Cerebellar cortex (tissue), 1 donor: ENCODE data around the gene MYL4.
"Not testable (repeated sequence)": the region's sequence is repeated elsewhere in the genome, so short reads cannot be mapped to it uniquely, and the experiment has no call there.

Experiments
- DNase-seq: peaks from one replicate; pipeline ENCODE4 v3.0.0-alpha.2; 2015; ENCODE audit warnings: low spot score

Gene MYL4

DNA sequence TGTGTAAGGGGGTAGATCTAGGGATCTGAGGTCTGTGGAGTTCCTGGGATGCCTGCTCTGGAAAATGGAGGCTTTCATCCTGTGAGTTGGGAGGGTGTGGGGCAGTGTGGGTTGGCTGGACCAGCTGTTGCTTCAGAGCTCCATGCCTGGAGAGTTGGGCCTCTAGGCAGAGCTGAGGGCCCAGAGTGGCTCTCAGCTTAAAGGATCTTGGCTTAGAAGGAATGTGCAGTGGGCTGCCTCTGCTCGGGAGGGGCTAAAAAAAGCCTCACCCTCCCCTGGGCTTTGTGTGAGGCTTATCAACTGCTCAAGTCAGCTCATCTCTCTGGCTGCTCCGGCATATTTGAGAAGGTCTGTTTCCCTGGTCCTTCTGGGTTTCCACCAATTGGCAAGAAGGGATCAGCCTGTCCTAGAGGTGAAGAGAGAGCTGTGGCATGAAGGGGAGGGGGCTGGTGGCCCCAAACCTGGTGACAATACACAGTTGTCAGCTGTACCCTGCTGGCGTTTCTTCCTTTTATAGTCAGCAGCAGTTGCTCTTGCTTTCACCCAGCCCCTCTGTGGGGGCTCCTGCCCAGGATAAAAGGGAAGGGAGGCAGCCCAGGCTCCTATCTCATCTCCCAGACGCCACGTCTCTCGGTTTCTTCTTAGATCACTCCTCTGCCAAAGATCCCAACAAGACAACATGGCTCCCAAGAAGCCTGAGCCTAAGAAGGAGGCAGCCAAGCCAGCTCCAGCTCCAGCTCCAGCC lies at the start of gene MYL4:
TSS of gene MYL4 (plus strand) at position 605 of the 745 bp plus-strand sequence. CDS start at position 680, 75 bp downstream.
- no peak for DNase-seq

DNA sequence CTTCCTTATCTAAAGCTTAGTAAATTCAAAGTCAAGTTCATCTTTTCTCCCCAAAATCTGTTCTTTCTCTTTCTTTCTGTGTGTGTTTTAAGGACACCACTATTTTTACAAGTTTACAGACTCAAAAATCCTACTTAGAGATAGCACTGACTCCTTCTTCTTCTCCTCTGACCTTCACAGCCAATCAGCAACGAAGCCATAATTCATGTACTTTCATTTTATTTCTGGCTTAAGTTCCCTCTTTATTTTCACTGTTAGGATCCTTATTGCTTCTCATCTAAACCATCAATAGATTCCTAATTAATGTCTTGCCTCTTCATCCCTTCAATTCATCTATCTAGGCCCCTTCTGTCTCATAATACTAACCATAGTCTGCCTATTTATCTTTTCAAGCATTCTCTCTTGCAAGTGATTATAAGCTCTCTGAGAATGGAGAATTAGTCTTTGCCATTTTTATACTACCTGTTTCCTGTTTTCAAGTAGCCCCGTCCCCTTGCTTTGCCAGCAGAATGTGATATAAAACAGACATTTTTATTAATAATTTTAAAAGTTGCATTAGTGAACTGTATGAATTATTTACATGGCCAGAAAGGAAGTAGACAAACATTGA lies 47.0 kb upstream of the MYL4 start:
- no peak for DNase-seq

DNA sequence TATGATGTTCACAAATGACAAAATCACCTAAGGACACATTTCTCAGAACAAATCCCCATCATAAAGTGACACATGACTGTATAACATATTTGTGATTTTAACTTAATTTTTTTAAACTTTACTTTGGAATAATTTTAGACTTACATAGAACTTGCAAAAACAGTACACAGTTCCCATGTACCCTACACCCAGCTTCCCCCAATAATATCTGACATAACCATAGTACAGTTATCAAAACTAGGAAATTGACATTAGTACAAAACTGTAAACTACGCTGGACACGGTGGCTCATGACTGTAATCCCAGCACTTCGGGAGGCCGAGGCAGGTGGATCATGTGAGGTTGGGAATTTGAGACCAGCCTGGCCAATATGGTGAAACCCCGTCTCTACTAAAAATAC lies 44.9 kb upstream of the MYL4 start:
- no peak for DNase-seq

DNA sequence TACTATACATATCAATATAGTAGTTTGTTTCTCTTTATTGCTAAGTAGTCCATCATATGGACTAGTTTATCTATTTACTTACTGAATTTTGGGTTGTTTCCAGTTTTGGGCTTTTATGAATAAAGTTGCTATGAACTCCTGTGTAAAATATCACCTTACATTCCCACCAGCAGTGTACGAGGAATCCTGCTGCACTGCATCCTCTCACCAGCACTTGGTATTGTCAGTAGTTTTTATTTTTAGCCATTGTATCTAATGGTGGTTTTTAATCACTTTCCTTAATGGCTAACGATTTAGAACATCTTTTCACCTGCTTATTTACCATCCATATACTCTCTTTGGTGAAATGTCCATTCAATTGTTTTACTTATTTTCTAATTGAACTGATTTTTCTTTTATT lies 44.0 kb upstream of the MYL4 start:
- DNase-seq = no peak

DNA sequence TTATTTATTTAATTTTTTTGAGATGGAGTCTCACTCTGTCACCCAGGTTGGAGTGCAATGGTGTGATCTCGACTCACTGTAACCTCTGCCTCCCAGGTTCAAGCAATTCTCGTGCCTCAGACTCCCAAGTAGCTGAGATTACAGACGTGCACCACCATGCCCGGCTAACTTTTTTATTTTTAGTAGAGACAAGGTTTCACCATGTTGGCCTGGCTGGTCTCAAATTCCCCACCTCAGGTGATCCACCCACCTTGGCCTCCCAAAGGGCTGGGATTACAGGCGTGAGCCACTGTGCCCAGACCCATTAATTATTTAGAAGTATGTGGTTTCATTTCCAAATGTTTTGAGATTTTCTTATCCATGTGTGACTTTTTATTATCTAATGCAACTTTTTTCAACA lies 42.3 kb upstream of the MYL4 start:
- not testable (repeated sequence) for DNase-seq

DNA sequence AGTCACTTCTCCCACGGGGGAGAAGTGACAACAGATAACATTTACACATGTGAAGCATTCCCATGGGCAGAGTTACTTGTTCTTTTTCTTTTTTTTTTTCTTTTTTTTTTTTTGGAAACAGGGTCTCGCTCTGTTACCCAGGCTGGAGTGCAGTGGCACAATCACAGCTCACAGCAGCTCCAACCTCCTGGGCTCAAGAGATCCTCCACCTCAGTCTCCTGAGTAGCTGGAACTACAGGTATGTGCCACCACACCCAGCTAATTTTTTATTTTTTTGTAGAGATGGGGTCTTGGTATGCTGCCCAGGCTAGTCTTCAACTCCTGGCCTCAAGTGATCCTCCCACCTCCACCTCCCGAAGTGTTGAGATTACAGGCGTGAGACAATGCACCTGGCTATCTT lies 40.3 kb upstream of the MYL4 start:
- DNase-seq = not testable (repeated sequence)

DNA sequence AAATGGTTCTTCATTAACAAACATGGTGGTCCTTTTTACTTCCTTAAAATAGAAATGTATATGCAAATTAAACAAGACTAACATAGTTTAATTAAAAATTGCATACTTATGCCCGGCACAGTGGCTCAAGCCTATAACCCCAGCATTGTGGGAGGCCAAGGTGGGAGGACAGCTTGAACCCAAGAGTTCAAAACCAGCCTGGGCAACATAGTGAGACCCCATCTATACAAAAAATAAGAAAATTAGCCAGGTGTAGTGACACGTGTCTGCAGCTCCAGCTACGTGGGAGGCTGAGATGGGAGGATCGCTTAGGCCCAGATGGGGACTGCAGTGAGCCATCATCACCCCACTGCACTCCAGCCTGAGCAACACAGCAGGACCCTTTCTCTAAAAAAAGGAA lies 38.4 kb upstream of the MYL4 start:
- no peak for DNase-seq

DNA sequence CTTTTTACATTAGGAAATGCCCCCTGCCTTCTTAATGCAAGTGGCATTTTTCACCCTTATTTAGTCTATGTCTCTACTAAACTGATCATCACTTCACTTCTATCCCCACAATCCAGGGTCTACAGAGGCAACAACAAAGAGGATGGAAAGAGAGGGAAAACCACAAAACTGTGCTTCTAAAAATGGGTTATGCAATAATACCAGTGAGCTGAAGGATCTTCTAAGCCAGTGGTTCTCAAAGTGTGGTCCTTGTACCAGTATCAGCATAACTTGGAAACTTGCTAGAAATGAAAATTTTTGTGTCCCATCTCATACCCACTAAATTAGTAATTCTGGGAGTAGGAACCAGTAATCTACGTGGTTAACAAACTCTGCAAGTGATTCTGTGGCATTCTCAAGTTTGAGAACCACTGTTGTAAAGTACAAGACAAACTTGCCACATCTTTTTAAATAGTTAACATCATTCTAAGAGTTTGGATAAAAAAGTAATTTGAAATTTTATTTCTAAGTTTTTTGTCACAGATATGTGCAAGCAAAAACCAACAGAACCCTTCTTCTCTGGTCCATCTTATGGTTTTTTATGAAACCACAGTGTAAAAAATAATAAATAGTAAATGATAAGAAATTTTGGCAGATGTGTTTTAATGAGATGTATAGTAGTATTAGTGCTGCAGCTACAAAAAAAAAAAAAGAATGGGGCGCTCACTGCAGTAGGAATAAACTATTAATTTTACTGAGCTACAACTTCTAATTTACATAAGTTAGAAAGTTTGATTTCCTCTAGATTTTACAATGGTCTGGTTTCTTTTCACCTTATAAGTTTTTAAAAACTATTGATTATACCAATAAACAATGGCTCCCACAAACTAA lies 36.2 kb upstream of the MYL4 start:
- no peak for DNase-seq

DNA sequence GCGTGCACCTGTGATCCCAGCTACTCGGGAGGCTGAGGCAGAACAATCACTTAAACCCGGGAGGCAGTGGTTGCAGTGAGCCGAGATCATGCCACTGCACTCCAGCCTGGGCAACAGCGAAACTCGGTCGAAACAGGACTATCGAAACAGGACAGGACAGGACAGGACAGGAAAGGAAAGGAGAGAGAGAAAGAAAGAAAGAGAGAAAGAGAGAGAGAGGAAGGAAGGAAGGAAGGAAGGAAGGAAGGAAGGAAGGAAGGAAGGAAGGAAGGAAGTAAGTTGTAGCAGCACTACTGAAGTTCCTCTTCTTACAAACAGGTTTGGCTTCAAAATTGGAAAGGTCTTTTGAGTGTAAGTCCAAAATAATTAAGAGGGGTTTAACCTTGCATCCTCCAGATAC lies 34.3 kb upstream of the MYL4 start:
- DNase-seq = not testable (repeated sequence)

DNA sequence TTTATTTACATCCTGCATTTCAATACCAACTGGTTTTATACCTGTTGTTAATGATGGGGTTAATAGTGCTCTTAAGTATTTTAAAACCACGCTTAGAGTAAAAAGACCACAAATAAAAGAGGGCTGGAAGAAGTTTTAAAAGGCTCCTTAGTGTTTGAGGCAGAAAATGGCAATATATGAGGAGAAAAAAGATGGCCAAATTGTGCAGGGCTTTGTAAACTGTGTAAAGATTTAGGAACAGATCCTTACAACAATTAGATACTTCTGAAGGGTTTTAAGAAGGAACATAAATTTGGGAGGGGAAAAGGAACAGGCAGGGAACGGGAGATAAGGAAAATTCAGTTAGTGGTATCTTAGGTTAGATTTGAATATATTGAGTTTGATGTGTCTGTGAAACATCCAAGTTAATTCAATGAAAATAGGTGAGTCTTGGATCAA lies 32.7 kb upstream of the MYL4 start:
- no peak for DNase-seq

DNA sequence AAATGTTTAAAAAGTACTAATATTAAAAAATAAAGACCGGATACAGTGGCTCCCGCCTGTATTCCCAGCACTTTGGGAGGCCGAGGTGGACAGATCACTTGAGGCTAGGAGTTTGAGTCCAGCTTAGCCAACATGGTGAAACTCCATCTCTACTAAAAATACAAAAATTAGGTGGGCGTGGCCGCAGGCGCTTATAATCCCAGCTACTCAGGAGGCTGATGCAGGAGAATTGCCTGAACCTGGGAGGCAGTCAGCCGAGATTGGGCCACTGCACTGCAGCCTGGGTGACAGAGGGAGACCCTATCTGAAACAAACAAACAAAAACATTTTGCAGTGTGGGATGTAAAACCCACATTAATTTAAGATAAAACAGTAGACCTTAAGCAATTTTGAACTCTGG lies 31.9 kb upstream of the MYL4 start:
- no peak for DNase-seq

DNA sequence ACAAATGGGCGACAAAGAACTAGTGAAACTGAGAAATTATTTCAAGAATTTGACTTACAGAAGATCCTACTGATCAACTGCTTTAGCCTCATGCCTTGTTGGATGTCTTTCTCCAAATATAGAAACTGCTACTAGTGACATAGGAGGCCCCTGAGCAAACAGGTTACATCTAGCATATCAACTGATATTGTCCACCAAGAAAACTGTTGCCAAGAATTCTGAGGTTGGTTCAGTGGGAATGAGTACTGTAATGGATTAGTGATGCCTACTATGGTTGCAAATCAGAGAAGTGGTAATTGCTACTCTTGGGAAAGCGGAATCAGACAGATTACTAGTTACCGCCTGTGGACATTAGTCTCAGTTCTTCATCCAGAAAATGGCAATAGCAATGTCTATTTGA lies 30.0 kb upstream of the MYL4 start:
- no peak for DNase-seq

DNA sequence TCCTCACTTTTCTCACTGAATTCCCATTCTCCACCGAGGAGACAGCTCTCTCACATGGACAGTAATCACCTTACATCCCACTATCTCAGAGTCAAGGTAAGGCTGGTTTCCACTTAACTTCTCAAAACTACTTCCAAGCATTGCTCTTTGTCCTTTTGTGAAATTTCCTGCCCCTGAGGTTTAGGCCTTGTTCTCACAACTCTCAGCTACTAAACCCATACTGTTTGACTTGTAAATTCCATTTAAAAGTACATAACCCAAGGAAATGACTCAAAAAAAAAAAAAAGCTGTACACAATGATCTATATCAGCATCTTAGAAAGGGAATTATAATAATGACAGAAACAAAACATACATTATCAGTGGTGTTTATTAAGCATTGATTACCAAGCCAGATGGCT lies 28.8 kb upstream of the MYL4 start:
- no peak for DNase-seq

DNA sequence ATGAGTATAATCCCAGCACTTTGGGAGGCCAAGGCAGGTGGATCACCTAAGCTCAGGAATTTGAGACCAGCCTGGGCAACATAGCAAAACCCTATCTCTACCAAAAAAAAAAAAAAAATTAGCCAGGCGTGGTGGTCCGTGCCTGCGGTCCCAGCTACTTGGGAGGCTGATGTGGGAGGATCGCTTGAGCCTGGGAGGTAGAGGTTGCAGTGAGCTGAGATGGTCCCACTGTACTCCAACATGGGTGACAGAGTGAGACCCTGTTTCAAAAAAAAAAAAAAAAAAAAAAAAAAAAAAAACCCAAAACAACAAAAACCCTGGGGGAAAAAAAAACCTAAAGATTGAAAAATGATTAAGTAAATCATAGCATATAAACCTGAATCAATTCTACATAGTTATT lies 28.2 kb upstream of the MYL4 start:
- DNase-seq = not testable (repeated sequence)

DNA sequence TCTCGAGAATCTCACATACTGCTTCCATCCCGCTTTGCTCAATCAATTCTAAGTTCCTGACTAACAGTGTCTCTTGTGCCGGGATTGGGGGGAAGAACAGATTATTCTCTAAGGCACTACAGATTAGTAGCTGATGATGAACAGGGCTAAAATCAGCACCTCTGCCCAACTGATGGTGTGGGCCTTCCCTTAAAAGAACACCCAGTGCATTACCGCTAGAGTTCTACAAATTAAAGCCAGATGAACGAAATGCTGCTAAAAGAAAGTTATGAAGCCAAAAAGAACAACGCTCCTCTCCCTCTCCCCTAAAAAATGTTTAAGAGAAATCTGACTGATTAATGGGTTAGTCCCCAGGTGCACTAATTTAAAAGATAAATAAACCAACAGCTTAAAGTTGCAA lies 24.5 kb upstream of the MYL4 start:
- DNase-seq = no peak

DNA sequence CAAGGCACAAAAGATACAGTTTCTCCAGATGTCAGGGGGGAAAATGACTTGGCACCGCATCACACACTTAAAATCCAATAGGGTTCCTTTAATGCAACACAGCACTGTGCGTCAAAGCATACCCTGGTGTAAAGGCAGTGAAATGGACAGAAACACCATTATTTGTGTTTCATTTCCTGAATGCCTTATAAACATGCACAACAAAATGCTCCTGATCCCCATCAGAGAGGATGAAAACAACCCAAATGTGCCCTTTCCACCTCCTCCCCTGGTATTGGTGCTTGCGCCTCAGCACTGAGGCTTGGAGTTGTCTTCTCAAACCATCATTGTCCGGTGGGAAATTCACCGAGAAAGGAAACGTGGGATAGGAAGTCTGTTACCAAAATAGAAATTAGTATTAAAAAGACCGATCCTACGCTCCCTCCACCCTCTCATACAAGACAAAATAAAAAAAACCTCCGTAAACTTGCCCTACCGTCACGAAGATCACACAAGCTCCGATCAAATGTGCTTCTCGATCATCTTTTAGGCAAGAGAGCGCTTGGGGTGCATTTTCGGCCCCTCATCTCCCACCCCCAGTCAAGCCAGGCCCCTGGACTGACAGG lies 20.8 kb upstream of the MYL4 start:
- peak; percentile 29 for DNase-seq

DNA sequence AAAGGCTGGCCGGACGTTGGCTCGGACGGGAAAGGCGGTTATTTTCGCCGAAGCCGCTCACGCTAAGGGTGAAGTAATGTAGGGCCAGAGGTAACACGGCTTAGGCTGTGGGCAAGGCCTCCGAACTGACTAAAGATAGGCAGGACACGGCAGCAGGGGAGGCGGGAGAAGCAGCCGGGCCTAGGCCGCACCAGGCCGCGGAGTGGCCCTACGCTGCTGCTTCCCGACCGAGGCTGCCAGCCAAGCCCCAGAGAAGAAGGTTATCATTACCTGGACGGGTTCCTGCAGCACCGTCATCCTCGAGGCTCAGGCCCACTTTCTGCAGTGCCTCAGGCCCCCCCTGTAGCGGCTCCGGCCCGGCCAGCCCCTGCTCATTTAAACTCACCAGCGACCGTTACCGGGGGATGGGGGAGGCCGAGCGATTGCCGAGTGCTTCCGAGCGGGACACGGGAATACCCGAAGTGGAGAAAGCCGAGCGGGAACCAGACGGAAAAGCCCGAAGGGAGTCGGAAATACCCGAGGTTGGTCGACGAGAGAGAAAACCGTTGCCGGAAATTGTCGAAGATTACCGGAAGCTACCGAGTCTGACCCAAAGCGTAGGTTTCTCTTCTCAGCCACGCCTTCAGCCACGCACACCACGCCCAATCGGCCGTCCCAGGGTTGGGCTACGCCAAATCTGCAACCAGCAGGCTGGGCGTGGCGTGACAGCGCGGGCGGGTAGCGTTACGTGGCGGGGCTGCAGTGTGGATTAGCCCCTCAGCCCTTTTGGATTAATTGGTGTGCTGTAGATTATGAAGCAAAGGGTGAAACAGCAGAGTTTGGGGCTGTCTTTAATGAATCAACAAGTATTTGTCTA lies 20.0 kb upstream of the MYL4 start, which contains the start of gene CDC27:
TSS of gene CDC27 (minus strand) at position 420 of the 856 bp plus-strand sequence. CDS start at position 297, 123 bp downstream.
- peak; percentile 98 for DNase-seq

DNA sequence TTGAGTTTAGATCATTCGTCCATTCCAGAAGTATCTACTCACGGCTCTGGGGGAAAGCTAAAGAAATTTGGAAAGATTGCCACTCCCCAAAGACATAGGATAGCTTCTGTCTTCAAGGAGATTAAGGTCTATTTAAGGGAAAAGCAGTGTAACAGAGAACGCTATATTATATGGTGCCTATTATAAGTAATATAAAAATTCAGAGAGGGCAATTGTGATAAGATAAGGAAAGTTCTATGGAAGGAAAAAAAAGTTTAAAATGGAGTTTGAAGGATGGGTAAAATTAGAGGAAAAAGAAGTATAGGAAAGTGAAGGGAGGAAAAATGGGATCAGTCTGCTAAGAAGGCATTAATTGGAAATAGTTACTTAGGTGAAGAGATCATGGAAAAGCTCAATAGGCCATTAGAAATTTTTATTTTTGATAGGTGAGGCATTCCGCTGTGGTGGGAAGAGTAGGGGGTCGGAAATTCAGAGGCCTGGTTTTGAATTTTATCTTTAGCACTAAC lies 19.4 kb upstream of the MYL4 start:
- DNase-seq = no peak

DNA sequence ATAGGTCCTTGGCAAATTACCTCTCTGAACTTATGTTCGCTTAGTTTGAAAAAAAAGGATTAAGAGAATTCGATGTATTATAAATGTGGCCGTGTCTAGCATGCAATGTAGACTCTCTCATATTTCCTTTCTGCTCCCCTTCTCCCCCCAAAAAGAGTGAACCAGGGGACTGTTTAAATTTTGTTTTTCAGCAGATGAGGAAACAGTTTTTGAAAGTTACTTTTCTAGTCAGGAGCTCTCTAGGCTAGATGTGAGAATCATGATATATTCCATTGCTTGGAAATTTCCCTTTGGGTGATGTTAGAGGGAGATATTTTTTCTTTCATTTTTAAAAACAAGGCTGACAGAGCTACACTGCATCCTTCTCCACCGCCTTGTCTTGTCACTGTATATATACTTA lies 18.9 kb upstream of the MYL4 start:
- DNase-seq = no peak

DNA sequence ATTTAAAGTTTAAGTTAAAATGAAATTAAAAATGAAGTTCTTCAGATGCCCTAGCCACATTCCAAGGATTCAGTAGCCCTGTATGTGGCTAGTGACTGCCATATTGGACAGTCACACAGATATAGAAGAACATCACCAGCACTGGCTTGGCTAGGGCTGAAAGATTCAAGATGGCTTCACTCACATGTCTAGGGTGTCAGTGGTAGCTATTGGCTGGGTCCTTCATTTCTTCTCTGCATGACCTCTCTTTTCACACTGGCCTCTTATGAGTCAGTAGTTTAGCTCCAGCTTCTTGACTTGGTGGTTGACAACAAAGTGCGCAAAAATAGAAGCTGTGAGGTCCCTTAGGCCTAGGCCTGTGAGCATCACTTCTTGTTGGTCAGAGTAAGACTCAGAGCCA lies 18.4 kb upstream of the MYL4 start:
- DNase-seq = no peak

DNA sequence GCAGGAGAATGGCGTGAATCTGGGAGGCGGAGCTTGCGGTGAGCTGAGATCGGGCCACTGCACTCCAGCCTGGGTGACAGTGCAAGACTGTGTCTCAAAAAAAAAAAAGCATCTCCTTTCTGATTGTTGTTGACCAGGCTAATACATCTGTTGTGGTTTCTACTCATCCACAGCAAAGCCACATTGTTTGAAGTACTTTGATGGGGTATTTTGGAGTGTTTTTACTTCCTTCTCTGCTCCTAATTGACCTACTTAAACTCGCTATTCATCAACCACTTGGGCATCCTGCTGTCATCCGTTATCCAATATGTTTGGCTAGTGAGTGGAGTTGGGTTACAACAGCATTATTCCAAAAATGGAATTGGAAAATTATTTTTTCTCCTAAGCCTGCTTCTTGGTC lies 16.6 kb upstream of the MYL4 start:
- DNase-seq = no peak
